ENCODE measurements around the gene UBE2Q1.

The UBE2Q1 gene

GRCh38 chr1:154575951-154576566 lies 17.6 kb upstream of the UBE2Q1 start:
- DNase-seq: no peak

- DNase-seq: no peak
These were observed 16.9 kb upstream of the UBE2Q1 start for GRCh38 chr1:154575147-154575927.

- peak; percentile 37 for DNase-seq
These were observed 16.3 kb upstream of the UBE2Q1 start for GRCh38 chr1:154574716-154575115.

GRCh38 chr1:154573168-154573510 lies 14.7 kb upstream of the UBE2Q1 start:
- DNase-seq: no peak

GRCh38 chr1:154572468-154573167 lies 14.2 kb upstream of the UBE2Q1 start:
- DNase-seq: no peak

- DNase-seq: no peak
These were observed 13.5 kb upstream of the UBE2Q1 start for GRCh38 chr1:154571964-154572288.

- DNase-seq: no peak
These were observed 12.9 kb upstream of the UBE2Q1 start for GRCh38 chr1:154571244-154571963.

GRCh38 chr1:154568157-154568815 lies 9.8 kb upstream of the UBE2Q1 start:
- no peak for DNase-seq

GRCh38 chr1:154567386-154568156 lies 9.1 kb upstream of the UBE2Q1 start, which contains the start of gene CHRNB2:
Gene CHRNB2, plus strand, starts transcription at chr1:154567778. Its CDS starts 267 bp downstream, at chr1:154568045.
- peak; percentile 41 for DNase-seq

- DNase-seq: no peak
These were observed 7.4 kb upstream of the UBE2Q1 start for GRCh38 chr1:154565876-154566275.

- peak; percentile 91 for DNase-seq
These were observed 1.1 kb upstream of the UBE2Q1 start for GRCh38 chr1:154559466-154560044.

GRCh38 chr1:154558720-154559465 lies 431 bp upstream of the UBE2Q1 start:
- peak; percentile 99 for DNase-seq

- DNase-seq: no peak
These were observed 1.1 kb downstream of the UBE2Q1 start for GRCh38 chr1:154557248-154557938.

- DNase-seq: peak; percentile 61
These were observed 2.0 kb downstream of the UBE2Q1 start for GRCh38 chr1:154556422-154556821.

- DNase-seq: no peak
These were observed 5.1 kb downstream of the UBE2Q1 start for GRCh38 chr1:154553056-154554030.

- DNase-seq: no peak
These were observed 6.4 kb downstream of the UBE2Q1 start for GRCh38 chr1:154552036-154552435.

- no peak for DNase-seq
These were observed 7.0 kb downstream of the UBE2Q1 start for GRCh38 chr1:154551474-154551873.

GRCh38 chr1:154550657-154551056 lies 7.8 kb downstream of the UBE2Q1 start:
- DNase-seq: no peak

GRCh38 chr1:154550070-154550469 lies 8.4 kb downstream of the UBE2Q1 start:
- no peak for DNase-seq

Measured in EL (cell line).